ENCODE results near the gene CNTN4.

CNTN4 gene

GRCh38 chr3:2958551-2958950 lies 859.9 kb downstream of the CNTN4 start:
- TF ChIP-seq CTCF (IDR thresholded peaks at IDR 0.05; ENCODE audit: low read depth, low read length), result no peak
- no peak for TF ChIP-seq EZH2phosphoT487 (IDR thresholded peaks at IDR 0.05; ENCODE audit: low read depth)
- no peak overlapping the region for H3K4me2 ChIP-seq (ENCODE audit: low read length)
- H4K20me1 ChIP-seq (ENCODE audit: insufficient read depth, low read length), result no peaks in the 10 kb centered on the region
- H3K79me2 ChIP-seq (ENCODE audit: low read length), result no peaks in the 10 kb centered on the region
- no peak overlapping the region for H3K27ac ChIP-seq (ENCODE audit: low read length)
- no peaks in the 10 kb centered on the region for H3K9me3 ChIP-seq (ENCODE audit: insufficient read depth, low read length)
- H3K36me3 ChIP-seq (replicated peaks; ENCODE audit: low read depth, low read length), result no peaks in the 10 kb centered on the region
- H3K4me1 ChIP-seq (ENCODE audit: low read length), result no peaks in the 10 kb centered on the region
- peak overlapping the region; percentile 9; the same call in 1 of the 2 replicates for H2AFZ ChIP-seq (ENCODE audit: low read depth, low read length)
- H3K9ac ChIP-seq (ENCODE audit: low read length), result no peak overlapping the region
- H3K27me3 ChIP-seq (ENCODE audit: low read depth, low read length), result no peaks in the 10 kb centered on the region
- H3K4me3 ChIP-seq (ENCODE audit: low read length), result no peak overlapping the region

- Histone ChIP-seq H3K4me2 (ENCODE audit: low read length) (no peak overlapping the region), H3K27me3 (ENCODE audit: low read depth, low read length) (no peaks in the 10 kb centered on the region)
- TF ChIP-seq CTCF (IDR thresholded peaks at IDR 0.05; ENCODE audit: low read depth, low read length) (no peak), EZH2phosphoT487 (IDR thresholded peaks at IDR 0.05; ENCODE audit: low read depth) (no peak)
These were observed 862.9 kb downstream of the CNTN4 start for GRCh38 chr3:2961576-2961975.

GRCh38 chr3:2967871-2968270 lies 869.2 kb downstream of the CNTN4 start:
- H2AFZ ChIP-seq (ENCODE audit: low read depth, low read length), result no peak overlapping the region
- H3K36me3 ChIP-seq (replicated peaks; ENCODE audit: low read depth, low read length), result no peaks in the 10 kb centered on the region
- no peaks in the 10 kb centered on the region for H3K9me3 ChIP-seq (ENCODE audit: insufficient read depth, low read length)
- H3K27ac ChIP-seq (ENCODE audit: low read length), result no peak overlapping the region
- H3K79me2 ChIP-seq (ENCODE audit: low read length), result no peaks in the 10 kb centered on the region
- H3K4me1 ChIP-seq (ENCODE audit: low read length), result peaks cover 16% of the 10 kb centered on the region
- peak overlapping the region; percentile 23 for H3K4me2 ChIP-seq (ENCODE audit: low read length)
- H3K9ac ChIP-seq (ENCODE audit: low read length), result no peak overlapping the region
- H4K20me1 ChIP-seq (ENCODE audit: insufficient read depth, low read length), result no peaks in the 10 kb centered on the region
- no peaks in the 10 kb centered on the region for H3K27me3 ChIP-seq (ENCODE audit: low read depth, low read length)
- no peak overlapping the region for H3K4me3 ChIP-seq (ENCODE audit: low read length)
- TF ChIP-seq CTCF (IDR thresholded peaks at IDR 0.05; ENCODE audit: low read depth, low read length), result no peak
- no peak for TF ChIP-seq EZH2phosphoT487 (IDR thresholded peaks at IDR 0.05; ENCODE audit: low read depth)

More at GRCh38 chr3:2961576-2961975, 862.9 kb downstream of the CNTN4 start:
- no peak overlapping the region for H3K27ac ChIP-seq (ENCODE audit: low read length)
- H4K20me1 ChIP-seq (ENCODE audit: insufficient read depth, low read length), result no peaks in the 10 kb centered on the region
- no peaks in the 10 kb centered on the region for H3K9me3 ChIP-seq (ENCODE audit: insufficient read depth, low read length)
- no peaks in the 10 kb centered on the region for H3K4me1 ChIP-seq (ENCODE audit: low read length)
- H3K79me2 ChIP-seq (ENCODE audit: low read length), result no peaks in the 10 kb centered on the region
- H3K36me3 ChIP-seq (replicated peaks; ENCODE audit: low read depth, low read length), result no peaks in the 10 kb centered on the region
- H3K4me3 ChIP-seq (ENCODE audit: low read length), result no peak overlapping the region
- H2AFZ ChIP-seq (ENCODE audit: low read depth, low read length), result no peak overlapping the region
- no peak overlapping the region for H3K9ac ChIP-seq (ENCODE audit: low read length)

GRCh38 chr3:2968475-2968874 lies 869.8 kb downstream of the CNTN4 start:
- Histone ChIP-seq H3K9ac (ENCODE audit: low read length) (no peak overlapping the region), H3K4me2 (ENCODE audit: low read length) (peak overlapping the region; percentile 23), H3K36me3 (replicated peaks; ENCODE audit: low read depth, low read length) (no peaks in the 10 kb centered on the region), H3K79me2 (ENCODE audit: low read length) (no peaks in the 10 kb centered on the region), H3K9me3 (ENCODE audit: insufficient read depth, low read length) (no peaks in the 10 kb centered on the region), H3K27me3 (ENCODE audit: low read depth, low read length) (no peaks in the 10 kb centered on the region), H4K20me1 (ENCODE audit: insufficient read depth, low read length) (no peaks in the 10 kb centered on the region), H3K4me3 (ENCODE audit: low read length) (no peak overlapping the region), H2AFZ (ENCODE audit: low read depth, low read length) (peak overlapping the region; percentile 37; the same call in 1 of the 2 replicates), H3K4me1 (ENCODE audit: low read length) (peaks cover 16% of the 10 kb centered on the region), H3K27ac (ENCODE audit: low read length) (peak overlapping the region; percentile 12)
- TF ChIP-seq CTCF (IDR thresholded peaks at IDR 0.05; ENCODE audit: low read depth, low read length) (no peak), EZH2phosphoT487 (IDR thresholded peaks at IDR 0.05; ENCODE audit: low read depth) (no peak)

All from OCI-LY3 (cell line).